ENCODE measurements around the gene ARL5B. TPM values are rescaled to one million over a fixed set of nuclear protein-coding genes. Genes with fewer than 3 reads are reported as not detected.
A peak's percentile ranks its signal among the peaks of the same experiment; 100 is the strongest.
"Not testable (repeated sequence)": the region's sequence is repeated elsewhere in the genome, so short reads cannot be mapped to it uniquely, and the experiment has no call there.

ARL5B gene
- total and polyA plus RNA-seq, 8 donors: 2.3 to 40.4 (median 3.9) TPM

- peaks cover 0 to 41% (median 29%) of the 10 kb centered on the region in 4 donors for H3K36me3 ChIP-seq
Observed at GRCh38 chr10:18616337-18616736, 42.9 kb upstream of the ARL5B start.

DNA sequence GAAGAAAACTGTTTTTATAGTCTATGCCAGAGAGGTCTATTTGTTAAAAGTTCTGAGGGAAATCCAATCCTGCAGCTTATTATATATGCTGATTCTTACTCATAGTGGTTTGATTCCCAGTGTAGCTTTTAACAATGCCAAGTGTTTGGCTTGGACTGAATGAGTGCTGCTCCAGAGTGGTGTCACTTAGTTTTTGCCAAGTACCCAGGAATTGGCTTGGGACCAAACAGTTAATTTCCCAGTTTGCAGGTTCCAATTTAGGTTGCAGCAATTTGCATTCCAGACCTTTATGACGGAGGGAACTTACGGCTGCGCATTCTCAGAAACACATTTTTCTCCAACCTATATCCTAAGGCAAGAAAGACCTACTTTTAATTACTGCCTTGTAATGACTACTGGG is 40.2 kb upstream of the ARL5B start:
- no peak for TF ChIP-seq EP300 (IDR thresholded peaks at IDR 0.05)
- TF ChIP-seq POLR2A (IDR thresholded peaks at IDR 0.05): no peak
- peaks cover 3 to 25% (median 23%) of the 10 kb centered on the region in 4 donors for H3K36me3 ChIP-seq
- no peaks in the 10 kb centered on the region for H3K4me1 ChIP-seq
- H3K27ac ChIP-seq: no peak overlapping the region
- H3K27me3 ChIP-seq: no peaks in the 10 kb centered on the region
- intact Hi-C loops (cut with DNase I; ENCODE audit: low total_unique reads): no loop called here
- no peak for DNase-seq
- H3K9me3 ChIP-seq: no peaks in the 10 kb centered on the region
- H3K4me3 ChIP-seq: no peak overlapping the region
- WGBS, 5 donors: 54 to 85% (median 65%) methylated on average over 3 of the region's 3 CpGs

More at GRCh38 chr10:18616337-18616736, 42.9 kb upstream of the ARL5B start:
- no peak overlapping the region for H3K27ac ChIP-seq
- H3K9me3 ChIP-seq: no peaks in the 10 kb centered on the region
- intact Hi-C loops (cut with DNase I; ENCODE audit: low total_unique reads): no loop called here
- no peak overlapping the region for H3K4me3 ChIP-seq
- WGBS, 5 donors: 73 to 80% (median 76%) methylated on average over 3 of the region's 3 CpGs
- no peak for DNase-seq
- no peaks in the 10 kb centered on the region for H3K4me1 ChIP-seq
- no peaks in the 10 kb centered on the region for H3K27me3 ChIP-seq
- TF ChIP-seq POLR2AphosphoS5 (IDR thresholded peaks at IDR 0.05) (no peak), EP300 (IDR thresholded peaks at IDR 0.05) (no peak), POLR2A (IDR thresholded peaks at IDR 0.05) (no peak)
- TF ChIP-seq, protein P1, sequence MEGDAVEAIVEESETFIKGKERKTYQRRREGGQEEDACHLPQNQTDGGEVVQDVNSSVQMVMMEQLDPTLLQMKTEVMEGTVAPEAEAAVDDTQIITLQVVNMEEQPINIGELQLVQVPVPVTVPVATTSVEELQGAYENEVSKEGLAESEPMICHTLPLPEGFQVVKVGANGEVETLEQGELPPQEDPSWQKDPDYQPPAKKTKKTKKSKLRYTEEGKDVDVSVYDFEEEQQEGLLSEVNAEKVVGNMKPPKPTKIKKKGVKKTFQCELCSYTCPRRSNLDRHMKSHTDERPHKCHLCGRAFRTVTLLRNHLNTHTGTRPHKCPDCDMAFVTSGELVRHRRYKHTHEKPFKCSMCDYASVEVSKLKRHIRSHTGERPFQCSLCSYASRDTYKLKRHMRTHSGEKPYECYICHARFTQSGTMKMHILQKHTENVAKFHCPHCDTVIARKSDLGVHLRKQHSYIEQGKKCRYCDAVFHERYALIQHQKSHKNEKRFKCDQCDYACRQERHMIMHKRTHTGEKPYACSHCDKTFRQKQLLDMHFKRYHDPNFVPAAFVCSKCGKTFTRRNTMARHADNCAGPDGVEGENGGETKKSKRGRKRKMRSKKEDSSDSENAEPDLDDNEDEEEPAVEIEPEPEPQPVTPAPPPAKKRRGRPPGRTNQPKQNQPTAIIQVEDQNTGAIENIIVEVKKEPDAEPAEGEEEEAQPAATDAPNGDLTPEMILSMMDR (IDR thresholded peaks at IDR 0.05): no peak

DNA sequence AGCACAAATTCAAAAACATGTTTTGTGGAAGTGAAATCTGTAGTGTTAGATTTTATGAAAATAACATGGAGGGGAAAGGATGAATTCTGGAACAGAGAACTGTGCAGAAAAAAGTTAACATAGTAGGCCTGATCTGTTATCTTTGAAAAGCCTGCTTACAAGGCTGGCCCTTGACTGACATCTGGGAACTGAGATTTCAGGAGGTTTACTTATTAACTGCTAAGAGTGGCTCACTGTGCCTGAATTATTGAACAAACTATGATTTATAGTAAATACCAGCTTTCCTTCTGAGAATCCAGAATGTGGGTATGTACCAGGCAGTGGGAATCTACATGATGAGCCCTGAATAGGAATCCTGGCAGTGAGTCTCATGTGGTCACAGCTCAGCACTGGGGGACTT is 38.4 kb upstream of the ARL5B start:
- TF ChIP-seq, protein P1 (IDR thresholded peaks at IDR 0.05): no peak
- TF ChIP-seq POLR2A (IDR thresholded peaks at IDR 0.05) (no peak), POLR2AphosphoS5 (IDR thresholded peaks at IDR 0.05) (no peak), EP300 (IDR thresholded peaks at IDR 0.05) (no peak)
- no peaks in the 10 kb centered on the region for H3K27me3 ChIP-seq
- intact Hi-C loops (cut with DNase I; ENCODE audit: low total_unique reads): no loop called here
- H3K27ac ChIP-seq: no peak overlapping the region
- DNase-seq: no peak
- no peaks in the 10 kb centered on the region for H3K9me3 ChIP-seq
- H3K36me3 ChIP-seq: peaks cover 3 to 22% (median 13%) of the 10 kb centered on the region in 4 donors
- no peaks in the 10 kb centered on the region for H3K4me1 ChIP-seq
- H3K4me3 ChIP-seq: no peak overlapping the region

- DNase-seq; H3K9me3 ChIP-seq; H3K27ac ChIP-seq; H3K27me3 ChIP-seq; intact Hi-C loops (cut with DNase I; ENCODE audit: low total_unique reads); H3K4me3 ChIP-seq: not testable (repeated sequence)
- peaks cover 0 to 10% (median 4%) of the 10 kb centered on the region in 4 donors for H3K4me1 ChIP-seq
- WGBS, 5 donors: 43 to 63% (median 53%) methylated on average over 1 of the region's 1 CpG
- peaks cover 3 to 22% (median 9%) of the 10 kb centered on the region in 4 donors for H3K36me3 ChIP-seq
Observed at GRCh38 chr10:18623671-18624070, 35.6 kb upstream of the ARL5B start.

GRCh38 chr10:18625886-18626285 is 33.3 kb upstream of the ARL5B start:
- H3K27ac ChIP-seq: peak overlapping the region in 1 of 5 donors; percentile 82
- 61 to 91% (median 83%) methylated on average over 5 of the region's 5 CpGs for WGBS, 5 donors

DNA sequence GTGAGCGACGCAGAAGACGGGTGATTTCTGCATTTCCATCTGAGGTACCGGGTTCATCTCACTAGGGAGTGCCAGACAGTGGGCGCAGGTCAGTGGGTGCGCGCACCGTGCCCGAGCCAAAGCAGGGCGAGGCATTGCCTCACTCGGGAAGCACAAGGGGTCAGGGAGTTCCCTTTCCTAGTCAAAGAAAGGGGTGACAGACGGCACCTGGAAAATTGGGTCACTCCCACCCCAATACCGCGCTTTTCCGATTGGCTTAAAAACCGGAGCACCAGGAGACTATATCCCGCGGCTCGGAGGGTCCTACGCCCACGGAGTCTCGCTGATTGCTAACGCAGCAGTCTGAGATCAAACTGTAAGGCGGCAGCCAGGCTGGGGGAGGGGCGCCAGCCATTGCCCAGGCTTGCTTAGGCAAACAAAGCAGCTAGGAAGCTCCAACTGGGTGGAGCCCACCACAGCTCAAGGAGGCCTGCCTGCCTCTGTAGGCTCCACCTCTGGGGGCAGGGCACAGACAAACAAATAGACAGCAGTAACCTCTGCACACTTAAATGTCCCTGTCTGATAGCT is 31.7 kb upstream of the ARL5B start:
- H3K36me3 ChIP-seq; H3K27me3 ChIP-seq; H3K9me3 ChIP-seq; intact Hi-C loops (cut with DNase I; ENCODE audit: low total_unique reads): not testable (repeated sequence)
- peaks cover 0 to 10% (median 4%) of the 10 kb centered on the region in 4 donors for H3K4me1 ChIP-seq
- 4 to 11% (median 5%) methylated on average over 12 to 25 of the region's 25 CpGs for WGBS, 5 donors
- peak overlapping the region; percentile 55 to 64 (median 60) for H3K4me3 ChIP-seq
- peak overlapping the region; percentile 40 to 84 (median 66) for H3K27ac ChIP-seq
- peak in 2 of 3 donors; percentile 31 to 62 for TF ChIP-seq POLR2AphosphoS5 (IDR thresholded peaks at IDR 0.05)
- DNase-seq: peak; percentile 76 to 83

More at GRCh38 chr10:18625886-18626285, 33.3 kb upstream of the ARL5B start:
- Histone ChIP-seq H3K4me1 (peaks cover 0 to 10% (median 4%) of the 10 kb centered on the region in 4 donors), H3K9me3 (no peaks in the 10 kb centered on the region), H3K27me3 (no peaks in the 10 kb centered on the region), H3K36me3 (peaks cover 3 to 15% (median 9%) of the 10 kb centered on the region in 4 donors), H3K4me3 (no peak overlapping the region)
- intact Hi-C loops (cut with DNase I; ENCODE audit: low total_unique reads): no loop called here
- TF ChIP-seq POLR2AphosphoS5 (IDR thresholded peaks at IDR 0.05): no peak
- no peak for TF ChIP-seq EP300 (IDR thresholded peaks at IDR 0.05)
- DNase-seq: no peak

DNA sequence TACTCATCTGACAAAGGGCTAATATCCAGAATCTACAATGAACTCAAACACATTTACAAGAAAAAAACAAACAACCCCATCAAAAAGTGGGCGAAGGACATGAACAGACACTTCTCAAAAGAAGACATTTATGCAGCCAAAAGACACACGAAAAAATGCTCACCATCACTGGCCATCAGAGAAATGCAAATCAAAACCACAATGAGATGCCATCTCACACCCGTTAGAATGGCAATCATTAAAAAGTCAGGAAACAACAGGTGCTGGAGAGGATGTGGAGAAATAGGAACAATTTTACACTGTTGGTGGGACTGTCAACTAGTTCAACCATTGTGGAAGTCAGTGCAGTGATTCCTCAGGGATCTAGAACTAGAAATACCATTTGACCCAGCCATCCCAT is 26.7 kb upstream of the ARL5B start:
- H3K27ac ChIP-seq; H3K36me3 ChIP-seq; H3K4me1 ChIP-seq; DNase-seq; intact Hi-C loops (cut with DNase I; ENCODE audit: low total_unique reads); H3K27me3 ChIP-seq; H3K4me3 ChIP-seq; H3K9me3 ChIP-seq: not testable (repeated sequence)
- 88 to 99% (median 88%) methylated on average over 1 to 2 of the region's 3 CpGs for WGBS, 5 donors

Measured in stomach (tissue), 9 donors.